Measurements from ENCODE around the gene RAB28. TPM values are rescaled to one million over a fixed set of nuclear protein-coding genes. Genes with fewer than 3 reads are reported as not detected.

The RAB28 gene
- total and polyA plus RNA-seq, 2 experiments from 2014 or later = 15.3 to 23.9 TPM

- H3K4me3 Mint-ChIP-seq = no peak overlapping the region
- H3K36me3 Mint-ChIP-seq (ENCODE audit: low read depth) = peaks cover 1% of the 10 kb centered on the region; the same call in 2 of the 3 replicates
- TF ChIP-seq CTCF (conservative IDR thresholded peaks at IDR 0.05; ENCODE audit: low read depth in 2 of 2) (no peak), ZNF331 (CRISPR knock-in tag; IDR thresholded peaks at IDR 0.05; ENCODE audit: low read depth) (no peak), REST (IDR thresholded peaks at IDR 0.05; ENCODE audit: unreplicated experiment) (no peak), NANOG (IDR thresholded peaks at IDR 0.05; ENCODE audit: borderline replicate concordance) (no peak), ZNF462 (CRISPR knock-in tag; IDR thresholded peaks at IDR 0.05) (no peak), STAT1 (IDR thresholded peaks at IDR 0.05; ENCODE audit: unreplicated experiment) (no peak), ZNF114 (CRISPR knock-in tag; IDR thresholded peaks at IDR 0.05) (no peak), POLR2AphosphoS5 (IDR thresholded peaks at IDR 0.05; ENCODE audit: low read depth) (no peak), JUNB (IDR thresholded peaks at IDR 0.05; ENCODE audit: unreplicated experiment) (no peak), ETS1 (IDR thresholded peaks at IDR 0.05) (no peak), CREB1 (CRISPR knock-in tag; IDR thresholded peaks at IDR 0.05; ENCODE audit: low read depth) (no peak), EZH2 (IDR thresholded peaks at IDR 0.05; ENCODE audit: low read depth, unreplicated experiment) (no peak), EZH2phosphoT487 (IDR thresholded peaks at IDR 0.05; ENCODE audit: unreplicated experiment) (no peak)
- Histone ChIP-seq H2AFZ (no peak overlapping the region), H3K27ac (ENCODE audit: low read depth) (no peak overlapping the region), H4K20me1 (replicated peaks; ENCODE audit: insufficient read depth) (no peaks in the 10 kb centered on the region; the same call in 1 of the 2 replicates), H3K9me2 (ENCODE audit: insufficient read depth) (no peaks in the 10 kb centered on the region), H3K79me2 (replicated peaks; ENCODE audit: insufficient read depth) (peaks cover 3% of the 10 kb centered on the region; the same call in 1 of the 2 replicates), H3K27me3 (ENCODE audit: insufficient read depth) (no peaks in the 10 kb centered on the region), H3K4me1 (ENCODE audit: insufficient read depth) (no peaks in the 10 kb centered on the region), H3K4me2 (no peak overlapping the region), H3F3A (replicated peaks; ENCODE audit: low read depth) (no peaks in the 10 kb centered on the region), H3K36me3 (ENCODE audit: insufficient read depth) (no peaks in the 10 kb centered on the region), H3K4me3 (no peak overlapping the region)
- no peaks in the 10 kb centered on the region for H3K9me3 Mint-ChIP-seq
- peaks cover 2% of the 10 kb centered on the region; the same call in 2 of the 3 replicates for H3K4me1 Mint-ChIP-seq
- no peak overlapping the region for H3K27ac Mint-ChIP-seq
- no peak for DNase-seq (ENCODE audit: low spot score)
- no peaks in the 10 kb centered on the region for H3K27me3 Mint-ChIP-seq (ENCODE audit: insufficient read depth, low read depth, poor library complexity)
- no peak for ATAC-seq
Observed at GRCh38 chr4:13396161-13396560, 88.0 kb downstream of the RAB28 start.
